ENCODE data around the gene PHF23. TPM values are rescaled to one million over a fixed set of nuclear protein-coding genes. Genes with fewer than 3 reads are reported as not detected.
A peak's percentile ranks its signal among the peaks of the same experiment; 100 is the strongest.

Gene PHF23
- 10 to 100 TPM; 19.1 to 36.7 (median 23.0) TPM for total RNA-seq
- 10 to 100 TPM; 13.7 to 31.8 TPM for polyA plus RNA-seq
- long read RNA-seq, donor 1, transcript PHF23-201 (5 exons, 2,037 nt): major isoform, 23 of 28 reads
- long read RNA-seq, donor 1, partial matches to known transcripts: 3 of 28 reads
- long read RNA-seq, donor 1, other reads (novel, unspliced or antisense): 2 of 28 reads
- long read RNA-seq, donor 2, transcript PHF23-201 (5 exons, 2,037 nt): major isoform, 9 of 16 reads
- long read RNA-seq, donor 2, partial matches to known transcripts: 3 of 16 reads
- long read RNA-seq, donor 2, other reads (novel, unspliced or antisense): 4 of 16 reads
- long read RNA-seq, donor 3, transcript PHF23-201 (5 exons, 2,037 nt): major isoform, 22 of 29 reads
- long read RNA-seq, donor 3, partial matches to known transcripts: 2 of 29 reads
- long read RNA-seq, donor 3, other reads (novel, unspliced or antisense): 3 of 29 reads

GRCh38 chr17:7239091-7240027 is at the start of gene PHF23:
Gene PHF23 (minus strand): TSS chr17:7239457. CDS start chr17:7239279, 178 bp downstream.
- 1 to 2% (median 1%) methylated on average over 53 to 72 of the region's 72 CpGs for WGBS, 4 donors
- H3K36me3 ChIP-seq: peaks cover 0 to 46% (median 35%) of the 10 kb centered on the region in 9 donors
- no peaks in the 10 kb centered on the region for H3K27me3 ChIP-seq
- peak in 1 of 2 donors; percentile 56 for TF ChIP-seq POLR2A (IDR thresholded peaks at IDR 0.05)
- peak in 1 of 12 donors; percentile 9 for TF ChIP-seq CTCF (IDR thresholded peaks at IDR 0.05)
- peak within 1 kb of the TSS; percentile 81 to 98 (median 94) for H3K27ac ChIP-seq
- intact Hi-C loops (cut with DNase I): loop anchor here in 4 of 10 donors (1.0 to 10.0 kb wide), 5 partner anchors 13 to 605 kb away; partner anchors contain the start of genes CD68 (in 2 of the 4), EIF5A (in 1 of the 4), ELP5 (in 1 of the 4) and POLR2A (in 1 of the 4)
- ATAC-seq (peak; percentile 79 to 86 (median 84)), DNase-seq (peak; percentile 99 to 100 (median 99))
- peaks cover 5 to 58% (median 40%) of the 10 kb centered on the region in 12 donors for H3K4me1 ChIP-seq
- peak within 1 kb of the TSS; percentile 66 to 98 (median 90) for H3K4me3 ChIP-seq
- no peaks in the 10 kb centered on the region for H3K9me3 ChIP-seq

- H3K36me3 ChIP-seq: peaks cover 0 to 46% (median 13%) of the 10 kb centered on the region in 9 donors
- no peak for TF ChIP-seq CTCF (IDR thresholded peaks at IDR 0.05)
- no peak for TF ChIP-seq POLR2A (IDR thresholded peaks at IDR 0.05)
- ATAC-seq: no peak
- DNase-seq: no peak
- 71 to 82% (median 77%) methylated on average over 4 to 12 of the region's 12 CpGs for WGBS, 4 donors
- H3K4me3 ChIP-seq: no peak overlapping the region
- H3K9me3 ChIP-seq: no peaks in the 10 kb centered on the region
- intact Hi-C loops (cut with DNase I): loop anchor here in 2 of 10 donors (10.0 kb wide), 1 partner anchor 59 kb away; no protein-coding TSS in a partner anchor
- H3K4me1 ChIP-seq: peaks cover 4 to 48% (median 20%) of the 10 kb centered on the region in 12 donors
- H3K27ac ChIP-seq: peak overlapping the region in 1 of 12 donors; percentile 97
- peaks cover 0 to 30% (median 5%) of the 10 kb centered on the region in 9 donors for H3K27me3 ChIP-seq
Measured at GRCh38 chr17:7285679-7286078, 46.4 kb upstream of the PHF23 start.

DNA sequence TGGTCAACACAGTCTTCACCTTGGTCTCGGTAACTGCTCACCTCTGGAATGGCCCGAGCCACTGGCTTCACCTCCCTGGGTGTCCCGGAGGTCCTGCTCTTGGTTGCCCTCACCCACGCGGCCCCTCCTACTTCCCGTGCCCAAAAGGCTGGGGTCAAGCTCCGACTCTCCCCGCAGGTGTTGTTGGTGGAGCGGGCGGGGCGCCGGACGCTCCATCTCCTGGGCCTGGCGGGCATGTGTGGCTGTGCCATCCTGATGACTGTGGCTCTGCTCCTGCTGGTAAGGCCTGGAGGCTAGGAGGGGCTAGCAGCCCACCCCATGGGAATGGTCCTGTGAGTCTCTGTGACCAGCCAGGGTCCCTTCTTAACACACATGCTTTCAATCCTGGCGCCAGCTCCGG is 45.7 kb upstream of the PHF23 start:
- WGBS, 4 donors: 87 to 92% (median 92%) methylated on average over 15 to 16 of the region's 16 CpGs
- Histone ChIP-seq H3K9me3 (no peaks in the 10 kb centered on the region), H3K36me3 (peaks cover 0 to 46% (median 13%) of the 10 kb centered on the region in 9 donors), H3K27ac (peak overlapping the region in 2 of 12 donors; percentile 97), H3K27me3 (peaks cover 0 to 26% (median 5%) of the 10 kb centered on the region in 9 donors), H3K4me3 (no peak overlapping the region), H3K4me1 (peaks cover 4 to 49% (median 23%) of the 10 kb centered on the region in 12 donors)
- intact Hi-C loops (cut with DNase I): loop anchor here in 4 of 10 donors (5.0 to 10.0 kb wide), 2 partner anchors 60 to 62 kb away; no protein-coding TSS in a partner anchor
- DNase-seq (no peak), ATAC-seq (no peak)
- TF ChIP-seq POLR2A (IDR thresholded peaks at IDR 0.05): no peak
- no peak for TF ChIP-seq CTCF (IDR thresholded peaks at IDR 0.05)
